ENCODE data around the gene HTT. TPM values are rescaled to one million over a fixed set of nuclear protein-coding genes. Genes with fewer than 3 reads are reported as not detected.
A peak's percentile ranks its signal among the peaks of the same experiment; 100 is the strongest.

HTT gene
- total RNA-seq, 2 experiments from 2014 or later = 56.9 to 62.6 TPM

GRCh38 chr4:3036131-3036952, 38.1 kb upstream of the HTT start:
- H3K4me1 ChIP-seq (ENCODE audit: insufficient read depth, low read length) = peaks cover 29% of the 10 kb centered on the region
- H3K36me3 ChIP-seq (ENCODE audit: insufficient read depth, low read length) = no peaks in the 10 kb centered on the region
- peaks cover 12% of the 10 kb centered on the region for H3K27me3 Mint-ChIP-seq
- ATAC-seq (ENCODE audit: poor library complexity) (no peak), DNase-seq (no peak)
- no peak for TF ChIP-seq CTCF (IDR thresholded peaks at IDR 0.05)
- peaks cover 18% of the 10 kb centered on the region for H3K4me1 Mint-ChIP-seq (ENCODE audit: low read depth)
- no peak overlapping the region for H3K4me3 Mint-ChIP-seq
- H3K9me3 Mint-ChIP-seq = no peaks in the 10 kb centered on the region
- H3K27me3 ChIP-seq (ENCODE audit: control insufficient read depth in 1 of 2, insufficient read depth in 2 of 2, low read length in 2 of 2) = no peaks in the 10 kb centered on the region
- H3K9me3 ChIP-seq (ENCODE audit: control insufficient read depth in 1 of 2, insufficient read depth in 1 of 2, low read length in 2 of 2) = no peaks in the 10 kb centered on the region
- CTCF ChIA-PET = interaction anchor here (1.2 kb wide), 1 partner anchor 11 kb away, joined by 3 read pairs; no protein-coding TSS in a partner anchor
- intact Hi-C loops (cut with DNase I, micrococcal nuclease) = loop anchor here (5.0 kb wide), 2 partner anchors 59 to 74 kb away; partner anchors contain the start of genes GRK4 (in 2 of the 2) and NOP14 (in 2 of the 2)
- no peak overlapping the region for H3K27ac ChIP-seq (ENCODE audit: low read depth in 1 of 2, low read length in 2 of 2)
- H3K27ac Mint-ChIP-seq = no peak overlapping the region
- POLR2A ChIA-PET = no interaction called here
- H3K4me3 ChIP-seq (ENCODE audit: low read length) = no peak overlapping the region
- no peaks in the 10 kb centered on the region for H3K36me3 Mint-ChIP-seq (ENCODE audit: low read depth)

- DNase-seq = peak in 4 of 14 experiments; percentile 14 to 31 (median 26)
- CTCF ChIA-PET = interaction anchor here (1.3 kb wide), 1 partner anchor 9 kb away, joined by 5 read pairs; no protein-coding TSS in a partner anchor
These were observed 36.5 kb upstream of the HTT start for GRCh38 chr4:3037957-3038461.

More at GRCh38 chr4:3037957-3038461, 36.5 kb upstream of the HTT start:
- H3K4me3 Mint-ChIP-seq = peak overlapping the region; percentile 75
- Histone ChIP-seq H3K27me3 (ENCODE audit: control insufficient read depth in 1 of 2, insufficient read depth in 2 of 2, low read length in 2 of 2) (no peaks in the 10 kb centered on the region), H3K9me3 (ENCODE audit: control insufficient read depth in 1 of 2, insufficient read depth in 1 of 2, low read length in 2 of 2) (no peaks in the 10 kb centered on the region), H3K4me3 (ENCODE audit: low read length) (peak overlapping the region; percentile 32), H3K27ac (ENCODE audit: low read depth in 1 of 2, low read length in 2 of 2) (no peak overlapping the region), H3K36me3 (ENCODE audit: insufficient read depth, low read length) (no peaks in the 10 kb centered on the region), H3K4me1 (ENCODE audit: insufficient read depth, low read length) (peaks cover 46% of the 10 kb centered on the region)
- H3K9me3 Mint-ChIP-seq = no peaks in the 10 kb centered on the region
- no peaks in the 10 kb centered on the region for H3K36me3 Mint-ChIP-seq (ENCODE audit: low read depth)
- no peak for TF ChIP-seq CTCF (IDR thresholded peaks at IDR 0.05)
- no peak overlapping the region for H3K27ac Mint-ChIP-seq
- POLR2A ChIA-PET = interaction anchor here (0.6 to 1.4 kb wide), 3 partner anchors 60 to 1907 kb away, joined by 3 to 5 read pairs (median 4); partner anchors contain the start of genes GRK4 and NOP14
- intact Hi-C loops (cut with DNase I, micrococcal nuclease) = loop anchor here (1.0 to 5.0 kb wide), 5 partner anchors 60 to 278 kb away; partner anchors contain the start of genes GRK4 (in 2 of the 2) and NOP14 (in 2 of the 2)
- no peak for ATAC-seq (ENCODE audit: poor library complexity)
- H3K27me3 Mint-ChIP-seq = peaks cover 12% of the 10 kb centered on the region
- peaks cover 30% of the 10 kb centered on the region for H3K4me1 Mint-ChIP-seq (ENCODE audit: low read depth)
